ENCODE data around the gene KBTBD3.

DNA sequence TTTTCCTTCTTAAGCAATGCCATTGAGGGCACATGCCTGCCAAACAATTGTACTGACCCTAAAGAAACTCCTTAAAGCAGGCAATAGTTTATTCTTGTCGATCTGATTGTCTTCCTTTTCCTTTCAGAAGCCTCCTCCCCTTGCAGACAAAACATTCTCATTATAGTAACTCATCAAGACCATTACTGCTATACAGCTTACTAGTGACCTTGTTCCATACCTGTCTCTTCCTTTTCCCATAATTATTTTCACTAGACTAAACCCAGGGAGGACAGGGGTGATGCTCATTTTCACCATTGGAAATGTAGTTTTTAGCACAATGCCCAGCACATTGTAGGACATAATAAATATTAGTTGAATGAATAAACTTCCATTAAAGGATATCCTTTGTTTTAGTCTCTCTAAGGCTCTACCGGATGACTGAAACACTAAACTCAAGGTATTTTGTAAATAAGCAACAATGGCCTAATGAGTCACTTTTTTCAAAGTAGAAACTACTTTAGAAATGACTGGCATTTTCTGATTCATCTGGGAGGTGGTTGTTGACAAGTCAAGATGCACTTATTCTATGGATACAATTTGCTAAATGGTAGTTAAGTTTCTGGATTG, 45.8 kb downstream of the KBTBD3 start:
- TF ChIP-seq CTCF (IDR thresholded peaks at IDR 0.05) (no peak), POLR2A (IDR thresholded peaks at IDR 0.05) (no peak), POLR2AphosphoS5 (IDR thresholded peaks at IDR 0.05) (no peak), EP300 (IDR thresholded peaks at IDR 0.05) (no peak)

Data from gastroesophageal sphincter (tissue), 3 donors.